WTC11 (cell line): Measurements from ENCODE around the gene CDK4. TPM values are rescaled to one million over a fixed set of nuclear protein-coding genes. Genes with fewer than 3 reads are reported as not detected.
"Not testable (repeated sequence)": the region's sequence is repeated elsewhere in the genome, so short reads cannot be mapped to it uniquely, and the experiment has no call there.

Source experiments
- ATAC-seq: fragments of 200-7000 bp; cut with Tn5 transposase; 2 replicates; pipeline ENCODE4 v1.10.0; 2021; ENCODE audit warnings: mild to moderate bottlenecking, moderate library complexity
- CTCF ChIA-PET: fragments of 300-600 bp; sonication (Branson Sonifier 250); formaldehyde crosslinking; loops from one replicate; lab custom pipeline; 2021; ENCODE audit warnings: antibody characterized with exemption; lab: Charles Lee
- POLR2A ChIA-PET: fragments of 350-600 bp; sonication (Branson Sonifier 250); formaldehyde crosslinking; loops from one replicate; lab custom pipeline; 2021; ENCODE audit warnings: antibody characterized with exemption; lab: Charles Lee
- DNase-seq: peaks from one replicate; pipeline ENCODE4 v3.0.0; 2021; ENCODE audit warnings: low spot score
- H3K27ac Mint-ChIP-seq: 2 replicates; pipeline ENCODE4 v1.8.0; 2021; ENCODE audit warnings: mixed read lengths
- H3K27me3 Mint-ChIP-seq: 2 replicates; pipeline ENCODE4 v1.8.0; 2021; ENCODE audit warnings: low read depth, mild to moderate bottlenecking, moderate library complexity, mixed read lengths
- H3K36me3 Mint-ChIP-seq: 2 replicates; pipeline ENCODE4 v1.8.0; 2021; ENCODE audit warnings: mixed read lengths
- H3K4me1 Mint-ChIP-seq: 2 replicates; pipeline ENCODE4 v1.8.0; 2022; ENCODE audit warnings: mixed read lengths
- H3K4me3 Mint-ChIP-seq: 2 replicates; pipeline ENCODE4 v1.8.0; 2021; ENCODE audit warnings: mild to moderate bottlenecking, moderate library complexity, mixed read lengths
- H3K9me3 Mint-ChIP-seq: 2 replicates; pipeline ENCODE4 v1.8.0; 2021; ENCODE audit warnings: mixed read lengths
- AFF4 ChIP-seq: sonication (generic); formaldehyde crosslinking; IDR thresholded peaks from 2 replicates; pipeline ENCODE4 v1.8.1; 2023; ENCODE audit warnings: mild to moderate bottlenecking, missing genetic modification reagents, borderline replicate concordance
- CREB1 ChIP-seq: sonication (generic); formaldehyde crosslinking; IDR thresholded peaks from 2 replicates; pipeline ENCODE4 v1.8.0; 2023; ENCODE audit warnings: mild to moderate bottlenecking, missing genetic modification reagents
- FOXK1 ChIP-seq: sonication (generic); formaldehyde crosslinking; IDR thresholded peaks from 2 replicates; pipeline ENCODE4 v1.8.0; 2022; ENCODE audit warnings: mild to moderate bottlenecking, moderate library complexity, missing genetic modification reagents
- NR1H2 ChIP-seq: sonication (generic); formaldehyde crosslinking; IDR thresholded peaks from 2 replicates; pipeline ENCODE4 v1.9.0; 2021; ENCODE audit warnings: mild to moderate bottlenecking, moderate library complexity, missing genetic modification reagents
- NR2C2 ChIP-seq: sonication (generic); formaldehyde crosslinking; IDR thresholded peaks from 2 replicates; pipeline ENCODE4 v1.8.0; 2022; ENCODE audit warnings: mild to moderate bottlenecking, missing genetic modification reagents
- SMAD3 ChIP-seq: sonication (generic); formaldehyde crosslinking; IDR thresholded peaks from 2 replicates; pipeline ENCODE4 v1.8.0; 2022; ENCODE audit warnings: missing genetic modification reagents, mild to moderate bottlenecking, borderline replicate concordance
- USF1 ChIP-seq: sonication (generic); formaldehyde crosslinking; IDR thresholded peaks from 2 replicates; pipeline ENCODE4 v1.8.0; 2022; ENCODE audit warnings: mild to moderate bottlenecking, missing genetic modification reagents
- ZNF121 ChIP-seq: sonication (generic); formaldehyde crosslinking; IDR thresholded peaks from 2 replicates; pipeline ENCODE4 v1.8.0; 2023; ENCODE audit warnings: missing genetic modification reagents
- ZNF263 ChIP-seq: sonication (generic); formaldehyde crosslinking; IDR thresholded peaks from 2 replicates; pipeline ENCODE4 v1.8.1; 2022; ENCODE audit warnings: low read depth, mild to moderate bottlenecking, moderate library complexity, missing genetic modification reagents
- ZNF396 ChIP-seq: fragments of 250-450 bp; sonication (Bioruptor Pico); IDR thresholded peaks from 2 replicates; pipeline ENCODE4 v1.8.0; 2021; ENCODE audit warnings: mild to moderate bottlenecking, moderate library complexity, borderline replicate concordance
- ZNF512 ChIP-seq: sonication (generic); formaldehyde crosslinking; IDR thresholded peaks from 2 replicates; pipeline ENCODE4 v1.8.1; 2022; ENCODE audit warnings: missing genetic modification reagents, borderline replicate concordance
- total RNA-seq: library from RNA; stranded (reverse); gene quantifications from 3 replicates; pipeline ENCODE4 v1.2.3, GENCODE V29; 2021
- TF ChIP-seq, protein P1 (sequence below): fragments of 250-450 bp; sonication (Bioruptor Pico); IDR thresholded peaks from 2 replicates; pipeline ENCODE4 v1.9.0; 2021; ENCODE audit warnings: mild to moderate bottlenecking
- TF ChIP-seq, protein P2 (sequence below): sonication (generic); formaldehyde crosslinking; IDR thresholded peaks from 2 replicates; pipeline ENCODE4 v1.8.0; 2023; ENCODE audit warnings: missing genetic modification reagents, mild to moderate bottlenecking, borderline replicate concordance
- TF ChIP-seq, protein P3 (sequence below): sonication (generic); formaldehyde crosslinking; IDR thresholded peaks from 2 replicates; pipeline ENCODE4 v1.8.0; 2023; ENCODE audit warnings: missing genetic modification reagents

The CDK4 gene
- total RNA-seq, 1 experiment from 2014 or later, result 152 TPM

- H3K9me3 Mint-ChIP-seq, result no peaks in the 10 kb centered on the region
- CTCF ChIA-PET, result interaction anchor here (0.9 to 2.0 kb wide), 3 partner anchors 10 to 28 kb away, joined by 4 to 8 read pairs (median 5); no protein-coding TSS in a partner anchor
- peaks cover 16% of the 10 kb centered on the region for H3K27me3 Mint-ChIP-seq
- peaks cover 6% of the 10 kb centered on the region; the same call in 1 of the 2 replicates for H3K4me1 Mint-ChIP-seq
- H3K4me3 Mint-ChIP-seq, result no peak overlapping the region
- no peak overlapping the region for H3K27ac Mint-ChIP-seq
- POLR2A ChIA-PET, result no interaction called here
- DNase-seq (no peak), ATAC-seq (no peak)
- peaks cover under 1% of the 10 kb centered on the region; the same call in 1 of the 2 replicates for H3K36me3 Mint-ChIP-seq
- no peak for TF ChIP-seq CREB1 (CRISPR knock-in tag)
- no peak for TF ChIP-seq AFF4 (CRISPR knock-in tag)
- TF ChIP-seq ZNF121, result no peak
- TF ChIP-seq ZNF263, result no peak
- no peak for TF ChIP-seq USF1
- TF ChIP-seq NR1H2, result no peak
Observed at GRCh38 chr12:57775563-57776246, 23.6 kb upstream of the CDK4 start.

DNA sequence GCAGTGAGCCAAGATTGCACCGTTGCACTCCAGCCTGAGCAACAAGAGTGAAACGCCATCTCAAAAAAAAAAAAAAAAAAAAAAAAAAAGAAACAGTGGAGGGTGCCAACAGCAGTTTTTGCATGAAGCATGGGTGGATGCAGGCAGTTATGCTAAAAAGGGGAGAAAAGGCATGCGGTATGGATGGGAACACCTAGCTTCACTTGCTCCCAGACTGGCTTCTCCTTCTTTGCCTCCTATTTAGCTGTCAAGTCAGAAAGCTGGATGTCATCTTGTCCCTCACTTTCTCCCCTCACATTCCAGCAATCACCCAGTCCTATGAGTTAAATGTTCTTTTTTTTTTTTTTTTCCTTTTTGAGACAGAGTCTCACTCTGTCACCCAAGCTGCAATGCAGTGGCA is 22.9 kb upstream of the CDK4 start:
- no peak for ATAC-seq
- ChIA-PET POLR2A (no interaction called here), CTCF (interaction anchor here (0.9 to 2.0 kb wide), 4 partner anchors 9 to 142 kb away, joined by 3 to 8 read pairs (median 4); partner anchors contain the start of gene B4GALNT1)
- Mint-ChIP-seq H3K9me3 (no peaks in the 10 kb centered on the region), H3K4me1 (peaks cover 6% of the 10 kb centered on the region; the same call in 1 of the 2 replicates), H3K36me3 (peaks cover 6% of the 10 kb centered on the region; the same call in 1 of the 2 replicates), H3K27me3 (peaks cover 16% of the 10 kb centered on the region), H3K27ac (no peak overlapping the region), H3K4me3 (no peak overlapping the region)
- DNase-seq, result no peak
- TF ChIP-seq, protein P1, sequence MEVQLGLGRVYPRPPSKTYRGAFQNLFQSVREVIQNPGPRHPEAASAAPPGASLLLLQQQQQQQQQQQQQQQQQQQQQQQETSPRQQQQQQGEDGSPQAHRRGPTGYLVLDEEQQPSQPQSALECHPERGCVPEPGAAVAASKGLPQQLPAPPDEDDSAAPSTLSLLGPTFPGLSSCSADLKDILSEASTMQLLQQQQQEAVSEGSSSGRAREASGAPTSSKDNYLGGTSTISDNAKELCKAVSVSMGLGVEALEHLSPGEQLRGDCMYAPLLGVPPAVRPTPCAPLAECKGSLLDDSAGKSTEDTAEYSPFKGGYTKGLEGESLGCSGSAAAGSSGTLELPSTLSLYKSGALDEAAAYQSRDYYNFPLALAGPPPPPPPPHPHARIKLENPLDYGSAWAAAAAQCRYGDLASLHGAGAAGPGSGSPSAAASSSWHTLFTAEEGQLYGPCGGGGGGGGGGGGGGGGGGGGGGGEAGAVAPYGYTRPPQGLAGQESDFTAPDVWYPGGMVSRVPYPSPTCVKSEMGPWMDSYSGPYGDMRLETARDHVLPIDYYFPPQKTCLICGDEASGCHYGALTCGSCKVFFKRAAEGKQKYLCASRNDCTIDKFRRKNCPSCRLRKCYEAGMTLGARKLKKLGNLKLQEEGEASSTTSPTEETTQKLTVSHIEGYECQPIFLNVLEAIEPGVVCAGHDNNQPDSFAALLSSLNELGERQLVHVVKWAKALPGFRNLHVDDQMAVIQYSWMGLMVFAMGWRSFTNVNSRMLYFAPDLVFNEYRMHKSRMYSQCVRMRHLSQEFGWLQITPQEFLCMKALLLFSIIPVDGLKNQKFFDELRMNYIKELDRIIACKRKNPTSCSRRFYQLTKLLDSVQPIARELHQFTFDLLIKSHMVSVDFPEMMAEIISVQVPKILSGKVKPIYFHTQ, result no peak
- TF ChIP-seq, protein P2, sequence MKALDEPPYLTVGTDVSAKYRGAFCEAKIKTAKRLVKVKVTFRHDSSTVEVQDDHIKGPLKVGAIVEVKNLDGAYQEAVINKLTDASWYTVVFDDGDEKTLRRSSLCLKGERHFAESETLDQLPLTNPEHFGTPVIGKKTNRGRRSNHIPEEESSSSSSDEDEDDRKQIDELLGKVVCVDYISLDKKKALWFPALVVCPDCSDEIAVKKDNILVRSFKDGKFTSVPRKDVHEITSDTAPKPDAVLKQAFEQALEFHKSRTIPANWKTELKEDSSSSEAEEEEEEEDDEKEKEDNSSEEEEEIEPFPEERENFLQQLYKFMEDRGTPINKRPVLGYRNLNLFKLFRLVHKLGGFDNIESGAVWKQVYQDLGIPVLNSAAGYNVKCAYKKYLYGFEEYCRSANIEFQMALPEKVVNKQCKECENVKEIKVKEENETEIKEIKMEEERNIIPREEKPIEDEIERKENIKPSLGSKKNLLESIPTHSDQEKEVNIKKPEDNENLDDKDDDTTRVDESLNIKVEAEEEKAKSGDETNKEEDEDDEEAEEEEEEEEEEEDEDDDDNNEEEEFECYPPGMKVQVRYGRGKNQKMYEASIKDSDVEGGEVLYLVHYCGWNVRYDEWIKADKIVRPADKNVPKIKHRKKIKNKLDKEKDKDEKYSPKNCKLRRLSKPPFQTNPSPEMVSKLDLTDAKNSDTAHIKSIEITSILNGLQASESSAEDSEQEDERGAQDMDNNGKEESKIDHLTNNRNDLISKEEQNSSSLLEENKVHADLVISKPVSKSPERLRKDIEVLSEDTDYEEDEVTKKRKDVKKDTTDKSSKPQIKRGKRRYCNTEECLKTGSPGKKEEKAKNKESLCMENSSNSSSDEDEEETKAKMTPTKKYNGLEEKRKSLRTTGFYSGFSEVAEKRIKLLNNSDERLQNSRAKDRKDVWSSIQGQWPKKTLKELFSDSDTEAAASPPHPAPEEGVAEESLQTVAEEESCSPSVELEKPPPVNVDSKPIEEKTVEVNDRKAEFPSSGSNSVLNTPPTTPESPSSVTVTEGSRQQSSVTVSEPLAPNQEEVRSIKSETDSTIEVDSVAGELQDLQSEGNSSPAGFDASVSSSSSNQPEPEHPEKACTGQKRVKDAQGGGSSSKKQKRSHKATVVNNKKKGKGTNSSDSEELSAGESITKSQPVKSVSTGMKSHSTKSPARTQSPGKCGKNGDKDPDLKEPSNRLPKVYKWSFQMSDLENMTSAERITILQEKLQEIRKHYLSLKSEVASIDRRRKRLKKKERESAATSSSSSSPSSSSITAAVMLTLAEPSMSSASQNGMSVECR (CRISPR knock-in tag), result no peak
- TF ChIP-seq FOXK1 (CRISPR knock-in tag) (no peak), NR2C2 (no peak), ZNF512 (CRISPR knock-in tag) (no peak), ZNF396 (CRISPR knock-in tag) (no peak), SMAD3 (CRISPR knock-in tag) (no peak)
- TF ChIP-seq, protein P3, sequence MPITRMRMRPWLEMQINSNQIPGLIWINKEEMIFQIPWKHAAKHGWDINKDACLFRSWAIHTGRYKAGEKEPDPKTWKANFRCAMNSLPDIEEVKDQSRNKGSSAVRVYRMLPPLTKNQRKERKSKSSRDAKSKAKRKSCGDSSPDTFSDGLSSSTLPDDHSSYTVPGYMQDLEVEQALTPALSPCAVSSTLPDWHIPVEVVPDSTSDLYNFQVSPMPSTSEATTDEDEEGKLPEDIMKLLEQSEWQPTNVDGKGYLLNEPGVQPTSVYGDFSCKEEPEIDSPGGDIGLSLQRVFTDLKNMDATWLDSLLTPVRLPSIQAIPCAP (CRISPR knock-in tag), result no peak

GRCh38 chr12:57774634-57775033 is 22.5 kb upstream of the CDK4 start:
- POLR2A ChIA-PET, H3K36me3 Mint-ChIP-seq, H3K27ac Mint-ChIP-seq: not testable (repeated sequence)

More at GRCh38 chr12:57774634-57775033, 22.5 kb upstream of the CDK4 start:
- not testable (repeated sequence) for H3K9me3 Mint-ChIP-seq, H3K4me3 Mint-ChIP-seq, H3K4me1 Mint-ChIP-seq, ATAC-seq, DNase-seq
- CTCF ChIA-PET, result interaction anchor here (0.9 to 2.0 kb wide), 4 partner anchors 9 to 142 kb away, joined by 3 to 8 read pairs (median 4); partner anchors contain the start of gene B4GALNT1
- peaks cover 16% of the 10 kb centered on the region for H3K27me3 Mint-ChIP-seq
